ENCODE data around the gene TMEM101. TPM values are rescaled to one million over a fixed set of nuclear protein-coding genes. Genes with fewer than 3 reads are reported as not detected.

TMEM101 gene
- total RNA-seq, 1 experiment from 2014 or later = 18.6 TPM

DNA sequence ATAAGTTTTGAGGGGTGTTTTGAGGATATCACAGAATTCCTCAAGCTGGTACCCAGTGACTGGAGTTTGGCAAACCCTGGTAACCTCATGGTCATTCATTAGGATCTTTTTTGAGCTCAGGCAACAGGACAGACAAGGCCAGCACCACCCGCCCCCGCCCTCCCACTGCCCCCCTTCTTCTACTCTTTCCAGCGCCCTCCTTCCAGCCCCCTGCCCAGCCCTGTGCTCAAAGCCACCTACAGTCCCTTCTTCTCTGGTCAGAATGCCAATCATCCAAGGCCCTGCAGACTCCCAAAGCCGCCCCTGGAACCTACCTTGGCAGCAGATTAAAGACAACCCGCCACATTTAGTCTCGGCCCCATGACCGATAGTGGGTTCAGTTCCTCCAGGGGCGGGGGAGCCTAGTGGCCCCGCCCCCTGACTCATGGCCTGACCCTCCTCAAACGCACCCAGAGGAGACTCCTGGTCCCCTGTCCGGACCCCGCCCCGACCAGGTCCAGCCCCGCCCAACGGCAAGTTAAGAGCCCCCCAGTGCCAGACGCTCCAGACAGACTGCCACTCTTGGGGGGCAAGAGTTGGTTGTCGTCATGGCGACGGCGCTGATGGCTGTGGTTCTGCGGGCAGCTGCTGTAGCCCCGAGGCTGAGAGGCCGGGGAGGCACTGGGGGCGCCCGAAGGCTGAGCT, 10.5 kb downstream of the TMEM101 start, which contains the start of gene NAGS:
TSS of gene NAGS (plus strand) at position 546 of the 684 bp plus-strand sequence. CDS start at position 588, 42 bp downstream.
- H3K9me3 ChIP-seq (ENCODE audit: control insufficient read depth, low read depth, low read length) = no peaks in the 10 kb centered on the region
- H3K4me2 ChIP-seq (ENCODE audit: insufficient read depth, insufficient read length, low read length) = peak within 1 kb of the TSS; percentile 76
- no peak within 1 kb of the TSS for H3K9ac ChIP-seq (ENCODE audit: extremely low read depth, insufficient read length, low read length)
- no peak within 1 kb of the TSS for H2BK120ac ChIP-seq (ENCODE audit: low read depth, low read length, poor library complexity, severe bottlenecking)
- Mint-ChIP-seq H3K27ac (no peak within 1 kb of the TSS; a peak in 1 of 7 replicates), H3K36me3 (ENCODE audit: insufficient read depth in 1 of 3, low read depth in 3 of 3) (peaks cover 2 to 4% (median 3%) of the 10 kb centered on the region in 3 experiments; a peak in 3 of 7 replicates), H3K4me1 (peaks cover 19 to 30% of the 10 kb centered on the region in 2 experiments), H3K27me3 (ENCODE audit: low read depth) (peaks cover 35% of the 10 kb centered on the region), H3K9me3 (no peaks in the 10 kb centered on the region), H3K4me3 (peak within 1 kb of the TSS; percentile 77 to 89)
- no peaks in the 10 kb centered on the region; the same call in 1 of the 2 replicates for H3K27me3 ChIP-seq (ENCODE audit: insufficient read depth, low read length)
- H3K79me1 ChIP-seq (ENCODE audit: insufficient read depth, low read depth, low read length, poor library complexity, severe bottlenecking) = no peaks in the 10 kb centered on the region
- H3K23me2 ChIP-seq (ENCODE audit: insufficient read length, low read depth, low read length, poor library complexity, severe bottlenecking) = peaks cover 35% of the 10 kb centered on the region
- no peak within 1 kb of the TSS for H3K18ac ChIP-seq (ENCODE audit: insufficient read length, low read depth, low read length)
- no peak within 1 kb of the TSS for H3T11ph ChIP-seq (ENCODE audit: low read length)
- H2AK5ac ChIP-seq (ENCODE audit: insufficient read length, low read length) = no peak within 1 kb of the TSS
- H3K4ac ChIP-seq (ENCODE audit: low read depth, low read length) = no peak within 1 kb of the TSS
- no peak within 1 kb of the TSS for H4K91ac ChIP-seq (ENCODE audit: insufficient read length, low read depth, low read length)
- H3K56ac ChIP-seq (ENCODE audit: insufficient read length, low read depth, low read length) = no peak within 1 kb of the TSS
- no peak within 1 kb of the TSS for H3K27ac ChIP-seq (ENCODE audit: insufficient read length, low read depth, low read length)
- WGBS (ENCODE audit: extremely low coverage, insufficient read length, low lambda C conversion rate) = no CpG with 5 or more reads among the region's 25 CpGs
- no peak within 1 kb of the TSS for H2BK20ac ChIP-seq (ENCODE audit: low read depth, low read length, poor library complexity, severe bottlenecking)
- no peak within 1 kb of the TSS for H2BK5ac ChIP-seq (ENCODE audit: insufficient read length, low read length)
- H3K23ac ChIP-seq (ENCODE audit: insufficient read length, low read depth, low read length) = no peak within 1 kb of the TSS
- H3K4me1 ChIP-seq (ENCODE audit: insufficient read depth, low read length) = peaks cover 3% of the 10 kb centered on the region; the same call in 1 of the 2 replicates
- no peak within 1 kb of the TSS for H2AFZ ChIP-seq (ENCODE audit: low read length)
- no peaks in the 10 kb centered on the region for H3K79me2 ChIP-seq (ENCODE audit: insufficient read depth, low read length)
- peaks cover 6% of the 10 kb centered on the region for H4K20me1 ChIP-seq (ENCODE audit: control insufficient read depth, insufficient read depth, insufficient read length)
- H4K5ac ChIP-seq (ENCODE audit: insufficient read length, low read depth, low read length) = no peak within 1 kb of the TSS
- H3K14ac ChIP-seq (ENCODE audit: insufficient read depth, low read length) = no peak within 1 kb of the TSS
- no peak within 1 kb of the TSS for H2BK12ac ChIP-seq (ENCODE audit: insufficient read length, low read depth, low read length)
- DNase-seq = peak; percentile 84
- H2BK15ac ChIP-seq (ENCODE audit: low read depth, low read length) = no peak within 1 kb of the TSS
- no peak for TF ChIP-seq CTCF (conservative IDR thresholded peaks at IDR 0.05)
- no peak within 1 kb of the TSS for H4K8ac ChIP-seq (replicated peaks; ENCODE audit: insufficient read length, low read depth, low read length)
